Umbilical cord (tissue), 2 donors: ENCODE measurements around the gene ASH1L. TPM values are rescaled to one million over a fixed set of nuclear protein-coding genes. Genes with fewer than 3 reads are reported as not detected.
A peak's percentile ranks its signal among the peaks of the same experiment; 100 is the strongest.
"Not testable (repeated sequence)": the region's sequence is repeated elsewhere in the genome, so short reads cannot be mapped to it uniquely, and the experiment has no call there.

Experiments
- DNase-seq: peaks from one replicate; pipeline ENCODE4 v3.0.0-alpha.2; 2015; ENCODE audit warnings: low spot score
- total RNA-seq: library from RNA; depleted of rRNA; stranded (reverse); fragments of >200 nt; gene quantifications from one replicate; pipeline ENCODE4 v1.2.3, GENCODE V29; 2014; ENCODE audit warnings: low replicate concordance; ENCODE audit not compliant: insufficient read depth

The ASH1L gene
- total RNA-seq, 1 donor from 2014 or later: 49.6 TPM

DNA sequence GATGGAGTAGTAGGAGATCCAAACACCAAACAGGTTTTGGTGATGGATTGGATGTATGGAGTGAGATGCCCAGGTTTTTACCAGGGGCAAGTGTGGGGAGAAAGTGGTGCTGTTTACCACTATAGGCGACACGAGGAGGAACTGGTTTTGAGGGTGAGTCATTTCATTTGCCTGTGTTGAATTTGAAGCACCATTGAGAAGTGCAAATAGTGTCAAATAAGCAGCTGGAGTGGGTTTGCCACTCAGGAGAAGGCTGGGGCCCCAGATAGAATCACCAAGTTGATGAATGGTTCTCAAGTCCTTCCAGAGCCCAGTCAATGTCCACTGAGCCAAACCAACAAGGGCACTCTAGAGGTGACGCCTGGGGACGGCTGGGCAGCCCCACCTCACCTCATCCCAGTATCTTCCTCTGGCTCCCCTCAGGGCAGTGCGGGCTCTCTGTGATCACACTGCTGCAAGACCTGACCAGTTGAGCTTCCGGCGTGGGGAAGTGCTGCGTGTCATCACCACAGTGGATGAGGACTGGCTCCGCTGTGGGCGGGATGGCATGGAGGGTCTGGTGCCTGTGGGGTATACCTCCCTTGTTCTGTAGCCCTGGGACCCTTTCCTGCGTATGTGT lies 232.5 kb downstream of the ASH1L start:
- no peak for DNase-seq

DNA sequence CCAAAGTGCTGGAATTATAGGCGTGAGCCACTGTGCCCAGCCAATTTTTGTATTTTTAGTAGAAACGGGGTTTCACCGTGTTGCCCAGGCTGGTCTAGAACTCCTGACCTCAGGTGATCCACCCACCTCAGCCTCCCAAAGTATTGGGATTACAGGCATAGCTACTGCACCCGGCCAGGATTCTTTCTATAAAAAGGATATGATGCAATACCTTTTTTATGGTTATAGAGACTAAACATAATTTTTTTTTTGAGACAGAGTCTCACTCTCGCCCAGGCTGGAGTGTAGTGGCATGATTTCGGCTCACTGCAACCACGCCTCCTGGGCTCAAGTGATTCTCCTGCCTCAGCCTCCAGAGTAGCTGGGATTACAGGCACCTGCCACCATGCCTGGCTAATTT lies 233.7 kb downstream of the ASH1L start:
- DNase-seq: not testable (repeated sequence)

DNA sequence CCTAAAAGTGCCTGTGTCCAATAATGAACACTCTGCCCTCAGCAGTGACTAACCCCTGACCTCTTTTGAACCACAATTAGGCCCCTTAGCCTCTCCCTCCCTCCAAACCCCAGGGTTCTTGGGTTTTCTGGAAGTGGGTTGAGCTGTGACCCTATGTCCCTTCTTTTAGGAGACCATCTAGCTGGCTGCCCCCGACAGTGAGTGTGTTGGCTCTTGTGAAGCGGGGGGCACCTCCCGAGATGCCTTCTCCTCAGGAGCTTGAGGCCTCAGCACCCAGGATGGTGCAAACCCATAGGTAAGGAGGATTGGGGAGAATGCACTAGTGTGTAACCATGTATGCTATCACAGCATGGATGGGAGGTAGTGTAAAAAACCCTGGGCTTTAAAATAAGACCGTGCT lies 234.6 kb downstream of the ASH1L start:
- DNase-seq: no peak

DNA sequence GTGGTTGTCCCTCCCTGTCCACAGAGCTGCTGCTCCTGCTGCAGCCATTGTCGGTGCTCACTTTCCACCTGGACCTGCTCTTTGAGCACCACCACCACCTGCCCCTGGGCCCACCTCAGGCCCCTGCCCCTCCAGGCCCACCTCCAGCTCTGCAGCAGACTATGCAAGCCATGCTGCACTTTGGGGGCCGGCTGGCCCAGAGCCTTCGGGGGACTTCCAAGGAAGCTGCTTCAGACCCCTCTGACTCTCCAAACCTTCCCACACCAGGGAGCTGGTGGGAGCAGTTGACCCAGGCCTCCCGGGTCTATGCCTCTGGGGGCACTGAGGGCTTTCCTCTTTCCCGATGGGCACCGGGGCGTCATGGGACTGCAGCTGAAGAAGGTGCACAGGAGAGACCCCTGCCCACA lies 236.0 kb downstream of the ASH1L start:
- DNase-seq: no peak

DNA sequence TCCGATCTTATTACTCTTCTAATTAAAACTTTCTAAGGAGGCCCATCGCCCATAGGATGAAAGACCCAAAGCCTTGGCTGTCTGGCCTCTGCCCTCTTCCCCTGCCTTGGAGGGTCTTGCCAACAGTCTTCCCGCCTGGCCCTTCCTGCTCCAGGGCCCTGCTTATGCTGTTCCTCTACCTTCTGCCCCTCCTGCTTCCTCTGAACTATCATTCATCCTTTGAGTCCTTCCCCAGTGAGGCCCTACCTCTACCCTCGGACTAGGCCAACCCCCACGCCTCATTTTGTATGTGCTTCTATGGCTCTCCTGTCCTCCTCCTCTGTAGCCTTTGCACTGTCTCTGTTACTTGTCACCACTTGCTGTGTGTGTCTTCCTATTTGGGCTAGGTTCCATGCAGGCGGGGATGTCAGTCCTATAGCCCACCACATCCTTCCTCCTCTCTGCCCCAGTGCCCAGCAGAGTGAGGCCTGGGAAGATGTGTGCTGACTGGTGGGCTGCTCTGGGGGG lies 236.5 kb downstream of the ASH1L start:
- no peak for DNase-seq

DNA sequence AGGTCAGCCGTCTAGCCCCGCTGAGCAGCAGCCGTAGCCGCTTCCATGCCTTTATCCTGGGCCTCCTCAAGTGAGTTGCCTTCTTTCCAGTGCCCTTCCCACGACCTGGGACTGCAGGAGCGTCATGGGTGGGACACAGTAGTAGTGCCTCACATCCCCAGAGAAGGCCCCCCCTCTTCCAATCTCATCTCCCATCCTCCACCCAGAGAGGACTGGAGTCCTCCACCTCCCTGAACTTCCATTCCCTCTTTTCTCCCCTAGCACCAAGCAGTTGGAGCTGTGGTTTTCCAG lies 237.1 kb downstream of the ASH1L start:
- no peak for DNase-seq

DNA sequence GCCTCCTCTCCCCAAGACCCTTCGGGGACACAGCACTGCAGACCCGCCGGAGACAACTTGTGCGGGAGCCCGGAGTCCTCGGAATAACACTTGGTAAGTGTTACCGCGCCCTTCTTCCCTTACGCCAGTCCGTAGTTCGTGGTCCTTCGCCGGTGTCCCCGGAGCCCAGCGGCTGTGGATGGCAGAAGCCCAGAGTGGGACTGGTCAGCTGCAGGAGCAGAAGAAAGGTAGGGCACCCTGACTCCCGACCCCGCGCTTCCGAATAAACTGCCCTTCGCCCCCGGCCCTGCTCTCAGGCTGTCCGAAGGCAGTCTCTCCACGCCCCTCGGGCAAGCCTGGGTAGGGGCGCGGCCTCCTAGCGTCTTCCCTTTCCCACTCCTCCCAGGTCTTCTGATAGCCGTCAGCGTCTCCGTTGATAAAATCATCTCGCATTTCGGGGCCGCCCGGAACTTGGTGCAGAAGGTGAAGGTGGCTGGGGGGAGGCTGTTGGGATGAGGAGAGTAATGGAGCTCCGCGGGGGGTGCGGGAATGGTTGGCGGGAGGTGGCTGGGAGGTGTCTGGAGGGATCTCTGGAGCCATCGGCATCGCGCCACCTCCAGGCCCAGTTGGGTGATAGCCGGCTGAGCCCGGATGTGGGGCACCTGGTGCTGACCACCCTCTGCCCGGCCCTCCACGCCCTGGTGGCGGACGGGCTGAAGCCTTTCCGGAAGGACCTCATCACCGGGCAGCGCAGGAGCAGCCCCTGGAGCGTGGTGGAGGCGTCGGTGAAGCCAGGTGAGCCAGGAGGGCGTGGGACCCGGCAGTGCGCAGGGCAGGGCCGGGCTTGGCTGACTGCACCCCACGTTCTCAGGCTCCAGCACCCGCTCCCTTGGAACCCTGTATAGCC lies 237.6 kb downstream of the ASH1L start:
- DNase-seq: peak; percentile 61

DNA sequence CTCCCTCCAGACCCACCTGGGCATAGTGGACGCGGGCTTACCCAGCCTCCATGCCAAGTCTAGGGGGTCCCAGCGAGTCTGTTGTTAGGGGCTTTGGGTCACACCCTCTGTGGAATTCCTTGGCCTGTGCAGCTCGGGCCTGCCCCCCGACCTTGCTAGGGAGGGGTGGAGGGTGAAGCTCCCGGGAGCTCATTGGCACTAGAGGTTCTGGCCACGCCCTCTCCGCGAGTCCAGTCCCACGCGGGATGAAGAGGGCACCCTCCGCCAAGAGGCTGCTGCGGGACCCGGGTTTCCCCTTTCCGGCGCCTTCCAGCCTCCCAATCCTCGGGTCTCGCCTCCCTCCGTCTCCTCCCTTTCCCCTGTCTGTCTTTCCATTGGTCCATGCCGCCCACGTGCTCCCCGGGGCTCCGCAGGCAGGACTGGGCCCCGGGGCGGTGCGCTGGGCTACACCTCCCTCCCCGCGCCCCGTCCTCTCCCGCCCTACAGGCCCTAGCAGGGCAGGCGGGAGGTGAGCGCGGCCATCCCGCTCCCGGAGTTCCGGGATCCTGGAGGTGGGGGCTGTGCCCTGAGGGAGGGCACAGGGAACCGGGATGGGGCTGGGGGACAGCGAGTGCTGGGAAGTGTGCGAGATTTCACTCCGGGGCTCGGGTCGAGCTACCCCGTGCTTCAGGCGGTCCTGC lies 238.4 kb downstream of the ASH1L start:
- peak; percentile 99 for DNase-seq

DNA sequence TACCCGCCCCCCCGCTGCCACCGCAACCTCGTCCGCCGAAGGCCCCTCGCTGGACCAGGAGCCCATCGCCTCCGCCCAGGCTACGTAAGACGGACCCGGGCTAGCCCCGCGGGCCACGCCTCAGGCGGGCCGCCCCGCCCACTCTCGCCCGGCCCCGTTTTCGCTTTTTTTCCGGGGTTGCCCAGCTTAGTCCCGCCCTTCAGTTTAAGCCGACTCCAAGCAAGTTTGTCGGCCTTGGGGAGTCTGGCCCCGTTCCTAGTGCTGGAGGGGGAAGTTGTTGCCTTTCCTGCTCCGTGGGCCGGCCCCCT lies 238.9 kb downstream of the ASH1L start:
- peak; percentile 97 for DNase-seq

DNA sequence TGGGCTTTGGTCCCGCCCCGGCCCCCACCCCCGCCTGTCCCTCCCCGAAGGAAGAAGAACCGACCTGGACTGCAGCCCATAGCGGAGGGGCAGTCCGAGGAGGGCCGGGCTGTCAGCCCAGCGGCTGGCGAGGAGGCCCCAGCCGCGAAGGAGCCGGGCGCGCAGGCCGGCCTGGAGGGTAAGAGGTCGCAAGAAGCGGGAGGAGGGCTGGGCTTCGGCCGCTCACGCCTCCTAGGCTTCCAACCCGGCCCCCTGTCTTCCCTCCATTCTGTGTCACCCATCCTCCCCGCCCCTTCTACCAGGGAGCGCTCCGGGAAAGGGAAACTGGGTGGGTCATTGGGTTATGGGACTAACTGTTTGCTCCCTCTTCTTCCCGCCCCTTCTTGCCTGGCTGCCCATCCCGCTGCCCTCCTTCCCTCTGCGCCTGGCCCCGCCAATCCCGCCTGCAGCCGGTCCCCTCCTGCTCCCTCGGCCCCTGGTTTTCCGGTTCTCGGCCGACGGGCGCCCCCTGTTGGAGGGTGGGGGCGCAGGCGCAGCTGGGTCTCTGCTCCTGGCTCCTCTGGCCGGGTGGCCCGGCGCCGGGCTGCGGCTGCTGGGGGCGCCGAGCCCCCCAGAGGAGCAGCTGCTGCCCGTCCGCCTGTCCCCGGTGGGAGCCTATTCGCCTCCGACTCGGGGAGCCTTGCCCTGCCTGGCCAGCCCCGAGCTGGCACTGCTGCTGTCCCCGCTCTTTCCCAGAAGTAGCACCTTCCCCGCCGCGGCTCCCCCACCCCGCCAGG lies 239.5 kb downstream of the ASH1L start:
- DNase-seq: peak; percentile 98

DNA sequence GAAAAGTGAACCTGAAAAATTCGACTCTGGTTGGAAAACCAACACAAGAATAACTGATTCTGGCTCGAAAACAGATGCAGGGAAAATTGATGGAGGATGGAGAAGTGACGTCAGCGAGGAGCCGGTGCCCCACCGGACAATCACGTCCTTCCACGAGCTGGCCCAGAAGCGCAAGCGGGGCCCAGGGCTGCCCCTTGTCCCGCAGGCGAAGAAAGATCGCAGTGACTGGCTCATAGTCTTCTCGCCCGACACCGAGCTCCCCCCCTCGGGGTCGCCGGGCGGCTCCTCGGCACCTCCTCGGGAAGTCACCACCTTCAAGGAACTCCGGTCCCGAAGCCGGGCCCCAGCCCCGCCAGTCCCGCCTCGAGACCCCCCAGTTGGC lies 240.0 kb downstream of the ASH1L start:
- DNase-seq: peak; percentile 44

DNA sequence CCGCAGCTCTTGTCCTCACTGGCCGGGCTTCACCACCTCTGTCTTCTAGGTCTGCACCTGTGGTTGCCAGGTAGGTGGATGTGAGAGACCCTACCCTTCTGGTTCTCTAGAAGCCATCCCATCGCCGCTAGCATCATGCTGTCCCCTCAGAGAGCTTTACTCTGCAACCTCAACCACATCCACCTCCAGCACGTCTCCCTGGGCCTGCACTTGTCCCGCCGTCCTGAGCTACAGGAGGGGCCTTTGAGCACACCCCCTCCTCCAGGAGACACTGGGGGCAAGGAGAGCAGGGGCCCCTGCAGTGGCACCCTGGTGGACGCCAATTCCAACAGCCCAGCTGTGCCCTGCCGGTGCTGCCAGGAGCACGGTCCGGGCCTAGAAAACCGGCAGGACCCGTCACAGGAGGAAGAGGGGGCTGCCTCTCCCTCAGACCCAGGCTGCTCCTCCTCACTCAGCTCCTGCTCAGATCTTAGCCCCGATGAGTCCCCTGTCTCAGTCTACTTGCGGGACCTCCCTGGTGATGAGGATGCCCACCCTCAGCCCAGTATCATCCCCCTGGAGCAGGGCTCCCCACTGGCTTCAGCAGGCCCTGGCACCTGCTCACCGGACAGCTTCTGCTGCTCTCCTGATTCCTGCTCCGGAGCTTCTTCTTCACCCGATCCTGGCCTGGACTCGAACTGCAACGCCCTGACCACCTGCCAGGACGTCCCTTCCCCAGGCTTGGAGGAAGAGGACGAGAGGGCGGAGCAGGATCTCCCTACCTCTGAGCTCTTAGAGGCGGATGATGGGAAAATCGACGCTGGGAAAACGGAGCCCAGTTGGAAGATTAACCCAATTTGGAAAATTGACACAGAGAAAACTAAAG lies 240.7 kb downstream of the ASH1L start:
- peak; percentile 32 for DNase-seq

DNA sequence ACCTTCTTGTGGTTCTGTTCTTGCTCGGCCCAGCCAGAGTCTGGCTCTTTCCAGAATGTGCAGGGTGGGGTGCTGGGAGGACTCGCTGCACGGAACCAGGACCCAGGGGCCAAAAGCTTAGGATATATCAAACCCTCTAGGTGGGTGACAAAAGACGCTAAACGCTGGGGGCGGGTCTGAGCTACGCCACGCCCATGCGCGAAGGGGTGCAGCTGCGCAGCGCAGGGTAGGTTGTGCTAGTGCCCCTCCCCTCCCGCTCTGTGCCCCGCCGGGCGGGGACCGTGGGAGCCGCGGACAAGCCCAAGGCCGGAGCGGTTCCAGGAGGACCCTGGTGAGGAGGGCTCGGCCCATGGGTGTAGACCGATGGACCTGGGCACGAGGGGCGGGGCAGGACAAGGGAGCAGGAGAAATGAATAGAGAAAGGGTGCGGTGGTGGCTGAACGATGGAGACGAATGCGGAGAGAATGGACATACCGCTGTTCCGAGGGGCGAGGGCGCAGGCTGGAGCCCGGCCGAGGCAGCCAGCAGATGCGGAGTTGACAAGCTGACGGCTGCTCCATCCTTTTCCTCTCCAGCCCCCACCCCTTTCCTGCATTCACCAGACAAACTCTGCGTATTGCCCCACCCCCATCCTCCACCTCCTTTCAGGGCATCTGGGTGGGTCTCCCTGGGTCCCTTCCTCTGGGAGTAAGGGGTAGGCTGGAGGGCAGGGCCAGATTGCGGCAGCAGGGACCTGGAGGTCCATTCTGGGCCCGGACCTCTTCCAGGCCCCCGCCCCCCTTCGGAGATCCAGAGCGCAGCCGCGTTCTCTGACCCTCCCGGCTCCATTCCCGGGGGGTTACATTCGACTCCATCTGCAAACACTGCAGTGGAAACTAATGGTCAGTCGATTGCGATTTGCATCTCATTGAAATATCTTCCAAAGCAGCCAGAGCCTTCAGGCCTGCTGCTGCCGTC lies 241.7 kb downstream of the ASH1L start, which contains the start of gene RUSC1:
Gene RUSC1, plus strand, starts transcription at position 234 of the 957 bp plus-strand sequence. CDS start 880 bp downstream, outside the sequence.
- peak; percentile 87 for DNase-seq

DNA sequence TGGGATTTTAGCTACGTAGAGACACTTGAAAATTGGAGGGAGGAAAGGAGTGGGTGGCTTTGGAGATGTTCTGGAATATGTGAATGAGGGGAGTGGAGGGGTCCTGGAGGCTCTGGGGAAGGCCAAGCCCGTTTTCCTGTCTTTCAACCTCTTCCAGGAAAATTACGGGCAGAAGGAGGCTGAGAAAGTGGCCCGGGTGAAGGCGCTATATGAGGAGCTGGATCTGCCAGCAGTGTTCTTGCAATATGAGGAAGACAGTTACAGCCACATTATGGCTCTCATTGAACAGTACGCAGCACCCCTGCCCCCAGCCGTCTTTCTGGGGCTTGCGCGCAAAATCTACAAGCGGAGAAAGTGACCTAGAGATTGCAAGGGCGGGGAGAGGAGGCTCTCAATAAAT lies 242.4 kb downstream of the ASH1L start:
- peak; percentile 8 for DNase-seq

DNA sequence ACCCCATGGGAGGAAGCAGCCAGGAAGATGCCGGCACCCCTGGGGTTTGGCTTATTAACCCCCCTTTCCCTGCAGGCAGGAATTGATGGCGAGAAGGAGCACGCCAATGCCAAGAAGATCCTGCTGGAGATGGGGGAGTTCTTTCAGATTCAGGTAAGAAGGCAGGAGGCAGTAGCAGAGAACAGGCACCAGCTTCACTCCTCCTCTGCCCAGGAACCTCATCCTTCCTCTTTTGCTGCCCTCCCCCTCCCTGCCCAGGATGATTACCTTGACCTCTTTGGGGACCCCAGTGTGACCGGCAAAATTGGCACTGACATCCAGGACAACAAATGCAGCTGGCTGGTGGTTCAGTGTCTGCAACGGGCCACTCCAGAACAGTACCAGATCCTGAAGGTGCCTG lies 243.1 kb downstream of the ASH1L start:
- DNase-seq: no peak

DNA sequence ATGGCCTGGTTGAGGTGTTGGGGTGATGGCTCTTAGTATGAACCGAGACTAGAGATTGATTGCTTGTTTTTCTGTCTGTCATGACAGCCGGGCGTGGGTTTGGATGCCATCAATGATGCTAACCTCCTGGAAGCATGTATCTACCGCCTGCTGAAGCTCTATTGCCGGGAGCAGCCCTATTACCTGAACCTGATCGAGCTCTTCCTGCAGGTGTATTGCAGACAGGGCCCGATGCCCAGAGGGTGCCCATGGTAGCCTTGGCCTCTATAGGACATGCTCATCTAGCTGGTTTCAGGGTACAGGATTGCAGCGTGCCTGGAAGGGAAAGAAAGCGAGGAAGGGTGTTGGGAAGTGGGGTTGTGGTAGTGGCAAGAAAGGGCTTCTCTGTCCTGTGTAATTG lies 244.5 kb downstream of the ASH1L start:
- DNase-seq: no peak

DNA sequence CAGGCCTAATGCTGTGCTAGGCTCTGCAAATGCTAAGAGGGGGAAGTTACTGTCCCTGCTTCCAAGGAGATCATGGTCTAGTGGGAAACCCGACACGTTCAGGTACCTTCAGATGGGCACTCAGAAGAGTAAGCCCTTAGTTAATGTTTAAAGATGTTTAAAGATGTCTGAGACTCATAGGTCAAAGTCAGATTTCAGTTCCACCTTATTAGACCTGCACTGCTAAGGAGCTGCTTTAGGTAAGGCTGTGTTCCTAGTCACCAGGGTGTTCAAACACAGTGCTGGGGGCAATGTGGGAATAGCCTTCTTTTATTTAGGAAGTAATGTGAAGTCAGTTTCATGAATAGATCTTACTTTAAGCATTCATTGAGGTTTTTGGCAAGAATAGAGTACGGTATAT lies 245.7 kb downstream of the ASH1L start:
- DNase-seq: no peak

DNA sequence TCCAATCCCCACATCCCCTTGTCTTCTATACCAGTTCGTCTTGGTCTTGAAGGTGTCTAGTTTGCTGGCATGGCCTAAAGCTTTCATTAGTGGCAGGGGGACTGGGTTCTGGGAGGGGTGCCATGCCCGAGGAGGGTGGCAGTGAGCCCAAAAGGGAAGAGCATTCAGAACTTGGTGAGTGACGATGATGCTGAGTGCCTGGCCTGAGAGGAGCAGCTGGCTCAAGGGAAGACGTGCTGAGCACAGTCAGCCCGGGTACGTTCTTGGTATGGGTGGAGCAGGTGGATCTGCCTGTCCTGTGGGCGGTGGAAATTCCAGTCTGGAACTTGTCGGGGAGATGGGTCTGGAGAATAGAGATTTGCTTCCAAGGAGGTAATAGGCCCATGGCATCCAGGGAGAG lies 249.3 kb downstream of the ASH1L start:
- DNase-seq: no peak

DNA sequence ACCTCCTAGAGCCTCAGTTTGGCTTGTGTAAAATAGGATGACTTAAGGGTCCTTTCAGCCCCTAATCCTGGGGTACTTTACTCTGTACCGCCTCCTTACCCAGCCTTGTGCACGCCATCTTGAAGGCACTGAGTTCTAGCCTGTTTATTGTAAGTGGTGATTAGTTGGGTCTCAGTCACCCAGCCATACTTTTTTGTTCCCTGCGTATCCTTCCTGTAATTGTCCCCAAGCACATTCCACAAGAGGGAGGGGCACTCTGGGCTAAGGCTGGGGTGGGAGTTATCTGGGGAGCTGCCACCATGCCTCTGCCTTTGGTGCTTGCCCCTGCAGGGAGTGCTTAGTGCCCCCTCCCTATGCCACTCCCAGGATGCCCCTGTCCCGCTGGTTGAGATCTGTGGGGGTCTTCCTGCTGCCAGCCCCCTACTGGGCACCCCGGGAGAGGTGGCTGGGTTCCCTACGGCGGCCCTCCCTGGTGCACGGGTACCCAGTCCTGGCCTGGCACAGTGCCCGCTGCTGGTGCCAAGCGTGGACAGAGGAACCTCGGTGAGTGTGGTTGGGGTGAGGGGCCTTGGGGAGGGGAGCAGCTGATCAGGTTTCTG lies 253.1 kb downstream of the ASH1L start:
- DNase-seq: peak; percentile 25
